A172 (cell line): ENCODE measurements around the gene AKT1. TPM values are rescaled to one million over a fixed set of nuclear protein-coding genes. Genes with fewer than 3 reads are reported as not detected.

Source experiments
- DNase-seq: peaks from one replicate; pipeline ENCODE4 v3.0.0-alpha.2; 2015; ENCODE audit warnings: low spot score
- total RNA-seq: library from RNA; depleted of rRNA; stranded (reverse); fragments of >200 nt; shearing (Covaris generic); gene quantifications from 2 replicates; pipeline ENCODE4 v1.2.3, GENCODE V29; 2014

Gene AKT1
- total RNA-seq, 1 experiment from 2014 or later: 107 TPM

- no peak for DNase-seq
These were observed 3.9 kb upstream of the AKT1 start for GRCh38 chr14:104799244-104800014.

GRCh38 chr14:104798300-104799243, 3.0 kb upstream of the AKT1 start:
- DNase-seq: no peak

DNA sequence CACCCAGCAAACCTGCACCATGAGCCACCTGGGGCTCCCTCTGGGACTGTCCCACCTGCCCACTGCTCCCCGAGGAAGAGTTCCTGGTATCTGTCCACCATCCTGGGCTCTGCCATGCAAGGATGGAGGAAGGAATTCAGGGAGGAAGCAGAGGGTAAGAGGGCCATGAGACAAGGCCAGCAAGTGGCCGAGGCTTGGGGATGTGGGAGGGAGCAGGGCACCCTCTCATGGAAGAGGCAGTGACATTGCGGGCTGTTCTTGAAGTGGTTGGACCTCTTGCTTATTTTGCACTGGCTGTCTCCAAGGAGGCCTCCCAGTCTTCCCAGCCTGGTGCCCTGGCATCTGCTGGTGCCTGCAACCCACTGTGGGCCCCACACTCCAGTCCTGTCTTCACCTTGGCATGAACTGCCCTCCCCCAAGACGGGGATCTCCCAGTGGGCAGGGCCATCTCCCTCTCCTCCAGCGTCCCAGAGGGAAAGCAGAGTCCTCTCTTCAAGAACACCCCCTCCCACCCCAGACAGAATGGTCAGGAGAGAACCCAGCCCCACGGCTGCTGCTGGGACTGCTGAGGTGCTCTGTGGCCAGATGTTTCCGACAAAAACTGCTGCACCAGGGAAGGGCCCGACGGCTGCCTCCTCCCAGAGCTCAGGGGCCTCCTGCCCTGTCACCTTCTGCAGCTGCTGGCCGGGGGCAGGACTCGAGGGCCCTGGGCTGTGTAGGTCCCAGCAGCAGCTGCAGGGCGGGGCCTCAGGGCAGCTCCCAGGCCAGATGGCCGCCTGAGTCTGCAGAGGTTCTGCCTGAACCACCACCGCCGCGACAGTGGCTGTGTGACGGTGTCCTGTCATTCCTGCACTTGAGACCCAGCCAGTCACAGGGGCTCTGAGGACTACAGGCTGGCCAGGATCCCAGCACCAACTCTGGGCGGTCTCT, 1.8 kb upstream of the AKT1 start:
- no peak for DNase-seq

DNA sequence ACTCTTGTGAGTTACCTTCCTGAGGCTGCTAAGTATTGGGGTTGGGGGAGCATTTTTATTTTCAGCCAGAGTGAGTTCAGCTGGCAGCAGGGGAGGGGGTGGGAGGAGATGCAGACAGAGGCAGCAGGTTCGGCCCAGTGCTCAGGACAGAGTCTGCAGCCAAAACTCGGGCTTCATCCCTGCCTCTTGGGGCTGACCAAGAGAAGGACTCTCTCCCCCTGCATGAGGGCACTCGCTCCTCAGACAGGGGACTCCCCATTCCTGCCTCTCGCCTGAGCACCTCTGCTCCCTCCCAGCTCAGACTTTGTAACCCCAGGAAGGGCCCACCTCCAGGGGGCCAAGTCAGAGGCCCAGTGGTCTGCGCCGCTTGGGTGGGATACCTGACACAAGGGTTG, 1.1 kb upstream of the AKT1 start:
- DNase-seq: no peak

DNA sequence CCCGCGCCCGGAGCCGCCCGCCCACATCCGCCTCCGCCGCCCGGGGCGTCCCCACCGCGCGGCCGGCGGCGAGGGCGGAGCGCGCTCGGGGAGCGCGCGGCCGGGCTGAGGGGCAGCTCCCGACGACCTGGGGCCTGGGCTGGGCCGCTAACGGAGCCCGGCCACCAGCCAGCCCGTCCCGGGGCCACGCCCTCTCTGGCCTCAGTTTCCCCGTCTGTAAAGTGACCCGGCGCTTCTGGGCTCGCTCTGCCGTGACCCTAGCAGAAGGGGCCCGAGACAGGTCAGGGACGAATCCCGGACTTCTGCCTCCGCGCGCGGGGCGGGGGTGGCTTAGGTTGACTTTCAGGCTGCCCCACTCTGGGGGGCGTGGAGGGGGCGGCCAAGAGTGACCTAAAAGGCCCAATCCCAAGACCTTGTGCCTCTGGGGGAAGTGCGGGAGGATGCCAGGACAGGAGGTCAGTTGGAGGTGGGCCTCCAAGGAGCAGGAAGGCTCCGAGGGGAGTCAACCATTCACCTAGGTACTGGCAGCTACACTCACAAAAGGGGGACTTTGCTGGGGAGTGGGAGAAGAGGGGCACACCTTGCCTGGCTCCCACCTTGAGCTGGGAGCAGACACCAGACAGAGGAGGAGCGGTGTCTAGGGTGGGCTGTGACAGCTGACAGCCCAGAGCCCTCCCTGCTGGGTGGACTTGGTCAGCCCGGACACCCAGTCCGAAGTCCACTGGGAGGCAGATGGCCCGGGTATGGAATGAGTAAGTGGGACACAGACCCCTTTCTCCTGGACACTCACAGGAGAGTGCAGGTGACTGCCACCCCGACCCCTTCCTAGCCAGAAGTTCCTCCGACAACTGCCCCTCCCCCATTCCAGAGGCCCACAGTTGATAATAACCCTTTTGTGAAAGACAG, 486 bp upstream of the AKT1 start:
- DNase-seq: no peak

GRCh38 chr14:104794631-104794992, 936 bp downstream of the AKT1 start:
- DNase-seq: no peak

- DNase-seq: no peak
These were observed 1.4 kb downstream of the AKT1 start for GRCh38 chr14:104794099-104794498.

GRCh38 chr14:104793703-104793959, 1.9 kb downstream of the AKT1 start:
- no peak for DNase-seq

- no peak for DNase-seq
These were observed 2.4 kb downstream of the AKT1 start for GRCh38 chr14:104792945-104793702.

- DNase-seq: no peak
These were observed 3.3 kb downstream of the AKT1 start for GRCh38 chr14:104792101-104792884.

GRCh38 chr14:104791425-104791824, 4.1 kb downstream of the AKT1 start:
- no peak for DNase-seq

DNA sequence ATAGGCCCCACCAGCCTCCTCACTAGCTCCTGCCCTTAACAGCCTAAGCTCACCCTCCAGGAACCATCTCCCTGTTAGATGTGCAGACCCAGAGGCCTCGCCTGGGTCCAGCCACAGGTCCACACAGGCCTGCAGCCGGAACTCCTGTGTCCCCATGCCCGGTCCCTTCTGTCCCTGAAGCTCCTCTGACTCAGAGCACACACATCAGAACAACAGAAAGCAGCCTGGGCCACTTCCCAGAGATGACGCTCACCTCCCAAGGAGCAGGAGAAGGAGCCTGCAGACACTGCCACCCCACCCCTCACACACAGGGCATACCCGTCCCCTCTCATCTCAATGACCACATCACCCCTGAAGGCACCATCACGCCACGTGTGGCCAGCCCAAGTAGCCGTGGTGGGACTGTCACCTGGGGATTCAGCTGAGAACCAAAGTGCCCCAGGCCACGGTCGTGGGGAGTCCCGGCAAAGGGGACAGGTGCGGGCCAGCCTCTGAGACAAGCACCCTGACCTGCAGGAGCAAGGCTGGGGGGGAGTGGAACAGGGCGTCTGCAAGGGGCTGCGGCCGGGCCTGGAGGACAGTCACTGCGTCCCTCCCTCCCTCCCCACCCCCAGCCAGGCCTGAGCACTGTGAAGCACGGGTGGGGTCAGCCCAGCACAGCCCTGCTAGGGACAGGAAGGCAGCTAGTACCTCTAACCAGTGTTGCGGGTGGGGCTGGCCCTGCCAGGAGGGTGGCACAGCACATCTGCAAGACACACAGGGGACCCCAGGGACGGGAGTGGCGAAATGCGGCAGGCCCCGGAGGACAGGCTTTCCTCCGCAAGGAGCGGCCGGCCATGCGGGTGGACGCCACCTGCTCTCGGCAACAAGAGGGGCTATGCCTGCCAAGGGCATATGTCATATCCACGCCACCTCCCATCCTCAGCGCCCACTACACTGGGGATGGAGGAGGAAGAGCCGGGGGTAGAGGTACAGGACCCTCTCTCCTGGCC, 5.5 kb downstream of the AKT1 start:
- DNase-seq: no peak

GRCh38 chr14:104788873-104789663, 6.5 kb downstream of the AKT1 start:
- DNase-seq: no peak

GRCh38 chr14:104788161-104788818, 7.3 kb downstream of the AKT1 start:
- DNase-seq: no peak

- no peak for DNase-seq
These were observed 7.8 kb downstream of the AKT1 start for GRCh38 chr14:104787736-104788135.

DNA sequence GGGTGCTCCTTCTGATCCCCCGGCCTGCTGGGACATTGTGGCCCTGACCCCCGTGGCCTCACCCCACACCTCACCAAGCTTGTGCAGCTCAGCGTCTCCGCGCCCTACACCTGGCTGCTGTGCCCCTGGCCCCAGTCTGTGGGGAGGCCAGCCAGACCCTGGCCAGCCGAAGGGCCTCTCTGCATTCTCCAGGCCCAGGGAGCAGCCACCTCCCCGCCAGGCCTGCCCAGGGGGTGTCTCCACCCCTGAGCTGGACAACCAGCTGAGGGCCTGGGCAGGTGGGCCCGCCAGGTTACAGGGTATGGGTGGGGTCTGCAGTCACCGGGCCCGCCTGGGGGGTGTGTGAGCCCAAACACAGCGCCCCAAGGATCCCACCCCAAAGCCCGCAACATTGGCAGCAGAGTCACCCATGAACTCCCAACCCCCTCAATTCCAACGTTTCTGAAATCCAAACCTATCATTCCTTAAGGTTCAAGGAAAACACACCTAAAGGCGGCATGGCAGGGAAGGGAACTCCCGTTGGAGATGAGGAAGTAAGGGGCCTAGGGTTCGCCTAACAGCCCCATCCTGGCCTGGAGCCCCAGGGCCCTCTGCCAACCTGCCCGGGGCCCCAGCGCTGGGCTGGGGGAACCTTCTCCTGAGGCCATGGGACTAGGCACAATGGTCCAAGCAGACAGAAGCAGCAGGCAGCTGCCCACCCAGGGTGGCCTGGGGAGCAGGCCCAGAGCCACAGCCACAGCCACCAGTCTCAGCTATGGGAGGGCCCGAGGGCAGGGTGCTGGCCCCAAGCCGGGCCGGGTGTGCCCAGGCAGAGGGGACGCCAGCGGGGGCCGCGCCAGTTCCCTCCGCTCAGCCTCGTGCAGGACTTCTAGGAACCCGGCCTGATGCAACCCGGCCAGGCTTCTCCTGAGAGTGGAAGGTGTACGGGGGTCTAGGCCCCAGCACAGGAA, 8.5 kb downstream of the AKT1 start:
- no peak for DNase-seq
